B cell (primary cell): ENCODE measurements around the gene MRM2.

ENCODE experiments used
- EZH2 ChIP-seq: IDR thresholded peaks from 2 replicates; pipeline ENCODE4 v1.6.1; 2012; ENCODE audit warnings: borderline replicate concordance, low read depth, mild to moderate bottlenecking, moderate library complexity, low read length; ENCODE audit not compliant: insufficient read depth, poor library complexity, severe bottlenecking
- TF ChIP-seq, protein P1 (sequence below): fragments of 200-600 bp; IDR thresholded peaks from one replicate; pipeline ENCODE4 v1.8.0; 2022; ENCODE audit warnings: antibody characterized with exemption, mild to moderate bottlenecking

DNA sequence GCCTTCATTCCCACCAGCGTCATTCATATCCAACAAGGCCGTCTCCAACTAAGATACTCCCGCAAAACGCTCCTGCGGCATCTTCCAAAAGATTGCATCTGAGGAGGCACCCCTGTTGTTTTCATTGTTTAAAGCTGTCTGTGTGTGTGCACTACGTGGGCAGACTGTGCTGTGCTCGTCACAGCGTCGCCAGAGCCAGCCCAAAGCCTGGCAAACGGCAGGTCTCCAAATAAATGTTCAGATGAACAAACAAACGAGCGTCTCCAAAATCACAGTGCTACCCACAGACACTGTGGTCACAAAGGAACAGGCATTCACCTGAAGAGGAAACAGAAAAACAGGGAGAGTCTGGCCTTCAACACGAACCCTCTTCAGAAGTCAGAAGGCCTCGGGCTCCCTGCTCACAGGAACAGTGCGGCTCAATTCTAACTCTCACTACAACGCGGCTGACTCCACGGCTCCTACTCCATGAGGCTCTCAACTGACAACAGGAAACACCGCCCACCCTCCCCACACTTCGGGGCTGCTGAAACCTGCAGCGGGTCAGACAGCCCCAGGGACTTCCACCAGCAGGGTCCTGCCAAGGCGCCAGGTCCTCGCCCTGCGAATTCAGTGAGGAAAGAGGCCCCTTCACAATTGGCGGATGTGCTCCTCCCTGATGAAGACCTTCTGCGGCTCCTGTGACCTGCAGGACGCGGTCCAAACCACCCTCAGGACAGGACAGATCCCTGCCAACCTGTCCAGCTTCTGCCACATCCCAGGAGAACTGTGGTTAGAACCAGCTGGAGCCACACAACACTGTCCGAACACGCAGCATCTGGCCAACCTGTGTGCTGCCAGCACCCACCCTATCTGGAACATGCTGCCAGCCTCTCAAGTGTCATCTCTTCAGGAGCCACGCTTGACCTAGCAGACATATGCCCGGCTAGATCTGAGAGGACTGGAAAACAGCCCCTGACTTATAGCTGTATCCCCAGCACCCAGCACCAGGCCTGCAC is 45.3 kb downstream of the MRM2 start:
- no peak for TF ChIP-seq EZH2
- TF ChIP-seq, protein P1, sequence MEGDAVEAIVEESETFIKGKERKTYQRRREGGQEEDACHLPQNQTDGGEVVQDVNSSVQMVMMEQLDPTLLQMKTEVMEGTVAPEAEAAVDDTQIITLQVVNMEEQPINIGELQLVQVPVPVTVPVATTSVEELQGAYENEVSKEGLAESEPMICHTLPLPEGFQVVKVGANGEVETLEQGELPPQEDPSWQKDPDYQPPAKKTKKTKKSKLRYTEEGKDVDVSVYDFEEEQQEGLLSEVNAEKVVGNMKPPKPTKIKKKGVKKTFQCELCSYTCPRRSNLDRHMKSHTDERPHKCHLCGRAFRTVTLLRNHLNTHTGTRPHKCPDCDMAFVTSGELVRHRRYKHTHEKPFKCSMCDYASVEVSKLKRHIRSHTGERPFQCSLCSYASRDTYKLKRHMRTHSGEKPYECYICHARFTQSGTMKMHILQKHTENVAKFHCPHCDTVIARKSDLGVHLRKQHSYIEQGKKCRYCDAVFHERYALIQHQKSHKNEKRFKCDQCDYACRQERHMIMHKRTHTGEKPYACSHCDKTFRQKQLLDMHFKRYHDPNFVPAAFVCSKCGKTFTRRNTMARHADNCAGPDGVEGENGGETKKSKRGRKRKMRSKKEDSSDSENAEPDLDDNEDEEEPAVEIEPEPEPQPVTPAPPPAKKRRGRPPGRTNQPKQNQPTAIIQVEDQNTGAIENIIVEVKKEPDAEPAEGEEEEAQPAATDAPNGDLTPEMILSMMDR, result no peak
